Amniotic stem cell (primary cell): ENCODE measurements around the gene MDH1.
A peak's percentile ranks its signal among the peaks of the same experiment; 100 is the strongest.
"Not testable (repeated sequence)": the region's sequence is repeated elsewhere in the genome, so short reads cannot be mapped to it uniquely, and the experiment has no call there.

Experiments
- DNase-seq: peaks from one replicate; lab custom pipeline; 2025; lab: John Stamatoyannopoulos, UW

Gene MDH1

DNA sequence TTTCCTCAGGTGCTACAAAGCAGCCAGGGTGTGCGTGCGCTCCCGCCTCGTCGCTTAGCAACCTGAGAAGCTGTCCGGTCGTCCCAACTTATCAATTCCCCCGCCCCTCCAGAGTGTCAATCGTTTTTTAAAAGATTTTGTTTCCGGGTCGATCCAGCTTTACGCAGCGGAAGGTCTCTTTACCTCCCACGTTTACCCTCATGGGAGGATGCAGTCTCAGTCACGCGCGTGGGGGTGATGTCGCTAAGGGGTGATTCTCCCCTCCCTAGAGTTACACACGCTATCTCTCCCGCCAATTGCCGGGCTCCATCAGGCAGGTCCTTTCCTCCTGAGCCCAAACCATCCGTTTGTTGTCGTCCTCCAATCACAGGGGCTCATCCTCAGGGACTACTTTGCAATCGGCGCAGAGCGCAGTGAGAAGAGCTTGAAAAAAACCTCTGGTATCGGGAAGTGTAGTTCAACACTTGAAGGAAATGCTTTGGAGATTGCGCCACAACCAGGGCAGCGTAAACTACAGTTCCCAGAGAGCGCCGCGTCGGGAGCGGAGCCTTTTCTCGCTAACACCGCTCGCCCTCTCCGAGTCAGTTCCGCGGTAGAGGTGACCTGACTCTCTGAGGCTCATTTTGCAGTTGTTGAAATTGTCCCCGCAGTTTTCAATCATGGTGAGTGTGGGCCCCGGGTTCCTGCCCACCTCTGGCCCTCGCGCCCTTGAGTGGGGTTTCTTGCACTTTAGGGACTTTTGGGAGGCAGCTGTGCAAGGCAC is at the start of gene MDH1, which contains the start of gene WDPCP:
TSS of gene MDH1 (plus strand) at position 579 of the 763 bp plus-strand sequence. CDS start at position 660, 81 bp downstream.
TSS of gene WDPCP (minus strand) at position 93 of the 763 bp plus-strand sequence. CDS start 206 bp downstream, outside the sequence.
- DNase-seq: peak; percentile 98

DNA sequence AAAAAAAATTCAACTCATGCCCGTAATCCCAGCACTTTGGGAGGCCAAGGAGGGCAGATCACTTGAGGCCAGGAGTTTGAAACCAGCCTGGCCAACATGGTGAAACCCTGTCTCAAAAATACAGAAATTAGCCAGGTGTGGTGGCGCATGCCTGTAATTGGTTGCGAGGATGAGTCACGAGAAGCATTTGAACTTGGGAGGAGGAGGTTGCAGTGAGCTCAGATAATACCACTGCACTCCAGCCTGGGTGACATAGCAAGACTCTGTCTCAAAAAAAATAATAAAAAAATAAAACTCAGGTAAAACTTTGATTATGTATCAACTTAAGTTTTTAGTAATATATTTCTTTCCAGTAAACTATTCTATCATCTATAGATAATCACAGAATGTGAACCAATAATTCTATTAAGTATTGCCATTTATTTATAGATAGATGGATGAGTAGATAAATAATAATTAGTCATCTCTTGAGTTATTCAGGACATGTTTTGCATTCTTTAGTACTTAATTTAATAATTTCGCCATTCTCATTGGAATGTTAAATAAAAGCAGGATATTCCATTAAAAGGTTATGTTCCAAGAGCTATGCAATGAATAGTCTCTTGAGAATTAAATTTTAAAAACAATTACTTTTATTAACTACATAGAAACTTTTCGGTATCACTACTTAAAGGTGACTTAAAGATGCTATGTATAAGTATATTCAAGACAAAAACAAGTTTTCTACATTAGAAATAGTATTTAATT is 49.2 kb upstream of the MDH1 start:
- no peak for DNase-seq

DNA sequence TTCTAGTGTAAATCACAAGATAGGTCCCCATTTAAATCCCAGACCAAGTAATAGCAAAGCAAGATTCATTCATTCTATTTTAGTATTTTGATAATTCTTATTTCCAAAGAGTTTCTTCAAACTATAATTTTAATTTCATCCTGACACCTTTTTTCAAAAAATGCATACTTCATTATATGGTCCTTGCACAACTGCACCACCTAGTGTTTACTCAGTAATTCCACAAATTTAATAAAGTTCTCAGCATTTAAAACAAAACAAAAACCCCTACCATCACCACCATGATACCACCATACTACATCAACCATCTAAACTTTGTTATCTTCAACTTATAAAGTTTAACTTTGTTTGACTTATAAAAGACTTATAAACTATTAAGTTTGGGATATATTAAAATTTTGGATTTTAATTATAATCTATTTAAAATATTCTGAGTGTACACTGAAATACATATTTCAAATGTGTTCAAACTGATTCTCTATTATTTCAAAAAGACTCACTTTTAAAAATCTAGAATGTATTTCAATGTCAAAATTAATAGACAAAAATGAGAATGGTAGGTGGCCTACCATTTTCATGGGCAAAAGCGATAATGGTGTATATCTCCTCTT is 44.6 kb upstream of the MDH1 start:
- no peak for DNase-seq

DNA sequence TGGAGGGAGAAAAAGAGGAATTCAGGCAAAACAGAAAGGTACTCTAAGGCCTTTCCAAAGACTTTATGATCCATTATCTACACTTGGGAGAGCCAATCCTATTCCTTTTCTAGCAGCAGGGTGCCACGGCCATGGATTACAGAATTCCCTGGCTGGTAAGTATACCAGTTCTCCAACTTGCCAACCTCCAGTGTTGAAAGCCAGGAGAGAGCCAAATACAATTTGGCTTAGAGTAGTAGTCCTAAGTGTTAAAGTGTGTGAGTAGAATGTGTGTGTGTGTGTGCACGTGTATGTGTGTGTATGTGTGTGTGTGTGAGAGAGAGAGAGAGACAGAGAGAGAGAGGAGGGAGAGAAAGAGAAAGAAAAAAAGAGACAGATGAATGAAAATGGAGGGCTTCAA is 43.7 kb upstream of the MDH1 start:
- DNase-seq: no peak

DNA sequence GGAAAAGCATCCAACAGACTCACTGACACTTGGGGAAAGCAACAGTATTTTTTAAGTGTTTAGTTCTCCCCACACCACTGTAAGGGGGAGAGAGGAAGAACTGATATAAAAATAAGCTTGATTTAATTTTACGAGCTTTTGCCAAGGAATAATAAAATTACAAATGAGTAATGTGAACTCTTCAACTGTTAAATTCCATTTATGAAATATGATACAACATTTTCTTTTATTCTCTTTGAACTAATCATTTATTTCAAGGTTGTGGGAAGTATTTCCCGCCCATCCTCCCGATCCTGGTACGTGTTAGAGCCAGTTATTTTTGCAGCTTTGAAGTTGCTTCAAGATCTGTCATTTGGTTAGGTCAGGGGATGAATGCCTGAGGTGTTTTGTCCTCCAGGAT is 35.7 kb upstream of the MDH1 start:
- no peak for DNase-seq

DNA sequence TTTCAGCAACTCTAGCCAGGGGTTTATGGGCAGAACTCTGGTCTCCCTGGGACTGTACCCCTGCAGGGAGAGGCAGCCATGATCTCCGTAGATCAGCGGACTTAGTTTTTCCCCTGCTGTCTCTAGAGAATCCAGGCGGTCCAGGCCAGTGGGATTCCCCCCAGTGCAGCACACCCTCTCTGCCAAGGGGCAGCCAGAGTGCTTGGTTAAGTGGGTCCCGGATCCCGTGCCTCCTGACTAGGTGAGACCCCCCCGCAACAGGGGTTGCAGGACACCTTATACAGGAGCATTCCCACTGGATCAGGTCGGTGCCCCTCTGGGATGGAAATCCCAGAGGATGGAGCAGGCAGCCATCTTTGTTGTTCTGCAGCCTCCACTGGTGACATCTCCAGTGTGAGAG is 33.5 kb upstream of the MDH1 start:
- no peak for DNase-seq

DNA sequence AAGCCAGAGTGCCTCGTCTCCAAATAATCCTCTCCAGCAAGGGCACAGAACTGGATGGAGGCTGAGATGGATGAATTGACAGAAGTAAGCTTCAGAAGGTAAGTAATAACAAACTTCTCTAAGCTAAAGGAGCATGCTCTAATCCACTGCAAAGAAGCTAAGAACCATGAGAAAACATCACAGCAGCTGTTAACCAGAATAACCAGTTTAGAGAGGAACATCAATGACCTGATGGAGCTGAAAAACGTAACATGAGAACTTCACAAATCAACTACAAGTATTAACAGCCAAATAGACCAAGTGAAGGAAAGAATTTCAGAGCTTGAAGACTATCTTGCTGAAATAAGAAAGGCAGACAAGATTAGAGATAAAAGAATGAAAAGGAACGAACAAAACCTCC is 32.8 kb upstream of the MDH1 start:
- no peak for DNase-seq

DNA sequence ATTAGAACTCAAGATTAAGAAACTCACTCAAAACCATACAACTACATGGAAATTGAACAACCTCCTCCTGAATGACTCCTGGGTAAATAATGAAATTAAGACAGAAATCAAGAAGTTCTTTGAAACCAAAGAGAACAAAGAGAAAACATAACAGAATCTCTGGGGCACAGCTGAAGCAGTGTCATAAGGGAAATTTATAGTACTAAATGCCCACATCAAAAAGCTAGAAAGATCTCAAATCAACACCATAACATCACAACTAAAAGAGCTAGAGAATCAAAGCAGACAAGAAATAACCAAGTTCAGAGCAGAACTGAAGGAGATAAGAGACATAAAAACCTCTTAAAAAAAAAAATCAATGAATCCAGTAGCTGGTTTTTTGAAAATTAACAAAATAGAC is 30.9 kb upstream of the MDH1 start:
- not testable (repeated sequence) for DNase-seq

DNA sequence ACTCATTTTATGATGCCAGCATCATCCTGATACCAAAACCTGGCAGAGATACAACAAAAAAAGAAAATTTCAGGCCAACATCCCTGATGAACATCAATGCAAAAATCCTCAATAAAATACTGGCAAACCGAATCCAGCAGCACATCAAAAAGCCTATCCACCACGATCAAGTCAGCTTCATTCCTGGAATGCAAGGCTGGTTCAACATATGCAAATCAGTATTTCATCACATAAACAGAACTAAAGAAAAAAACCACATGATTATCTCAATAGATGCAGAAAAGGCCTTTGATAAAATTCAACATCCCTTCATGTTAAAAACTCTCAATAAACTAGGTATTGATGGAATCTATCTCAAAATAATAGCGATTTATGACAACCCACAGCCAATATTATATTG is 29.8 kb upstream of the MDH1 start:
- not testable (repeated sequence) for DNase-seq

DNA sequence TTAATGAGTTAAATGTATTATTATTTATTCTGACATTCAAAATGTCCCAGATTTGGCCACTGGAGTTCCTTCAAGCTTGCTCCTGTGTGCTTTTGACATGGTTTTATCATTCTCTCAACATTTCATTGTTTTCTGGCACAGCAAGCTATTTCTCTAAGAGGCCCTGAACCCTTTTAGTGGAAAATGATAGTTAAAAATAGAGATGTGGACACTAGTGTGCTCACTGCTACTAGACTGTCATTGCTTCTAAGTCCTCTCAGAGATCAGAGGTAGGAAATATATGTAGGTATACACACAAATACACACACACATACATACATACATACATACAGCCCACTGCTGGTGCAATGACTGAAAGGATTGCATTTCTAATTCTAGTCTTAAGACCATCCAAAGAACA is 26.0 kb upstream of the MDH1 start:
- DNase-seq: no peak

DNA sequence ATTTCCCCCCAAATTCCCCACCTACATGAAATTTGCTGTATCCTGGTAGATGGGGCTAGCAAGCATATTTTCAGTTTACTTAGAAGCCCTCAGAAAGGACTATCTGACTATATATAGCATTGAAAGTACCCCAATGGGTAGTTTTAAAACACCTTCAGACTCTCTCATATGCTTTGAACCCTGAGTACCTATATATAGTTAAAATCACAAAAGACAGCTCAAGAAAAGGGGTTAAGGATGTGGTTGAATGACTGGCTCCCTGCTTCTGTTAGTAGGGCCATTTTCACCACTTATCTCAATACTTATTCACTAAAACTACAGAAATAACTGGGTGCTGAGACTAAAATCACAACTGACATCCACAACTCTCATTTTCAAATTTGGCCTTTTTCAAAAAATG is 19.0 kb upstream of the MDH1 start:
- no peak for DNase-seq

DNA sequence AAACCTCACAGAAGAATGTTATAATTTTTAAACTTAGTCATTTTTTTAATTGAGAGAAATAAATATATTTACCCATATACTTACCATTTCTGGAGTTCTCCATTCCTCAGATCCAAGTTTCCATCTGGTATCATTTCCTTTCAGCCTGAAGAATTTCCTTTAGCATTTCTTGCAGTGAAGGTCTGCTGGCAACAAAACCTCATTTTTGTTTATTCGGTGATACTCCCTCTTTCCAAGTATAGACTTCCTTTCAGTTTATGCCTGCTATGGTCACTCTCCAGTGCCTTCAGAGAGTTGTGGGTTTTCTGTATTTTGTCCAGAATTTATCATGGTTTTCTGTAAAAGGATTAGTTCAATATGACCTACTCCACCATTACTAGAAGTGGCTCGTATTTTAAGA is 17.5 kb upstream of the MDH1 start:
- DNase-seq: no peak

DNA sequence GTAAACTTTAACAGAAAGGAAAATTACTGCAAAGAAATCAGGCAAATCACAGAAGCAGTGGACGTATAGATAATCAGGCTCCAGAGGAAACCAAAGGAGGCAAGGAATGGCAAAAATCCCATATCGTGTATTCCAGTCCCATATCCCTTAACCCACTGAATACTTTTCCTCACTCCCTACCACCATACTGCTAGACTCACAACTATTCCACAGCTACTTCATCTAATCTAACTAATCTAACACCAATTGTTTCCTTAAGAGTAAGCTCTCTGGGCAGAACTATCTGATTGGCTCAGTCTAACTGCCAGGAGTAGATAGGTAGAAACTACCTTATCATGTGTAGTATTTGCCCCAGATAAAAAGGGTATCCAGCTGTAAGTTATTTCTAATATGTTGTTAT is 16.8 kb upstream of the MDH1 start:
- DNase-seq: no peak

DNA sequence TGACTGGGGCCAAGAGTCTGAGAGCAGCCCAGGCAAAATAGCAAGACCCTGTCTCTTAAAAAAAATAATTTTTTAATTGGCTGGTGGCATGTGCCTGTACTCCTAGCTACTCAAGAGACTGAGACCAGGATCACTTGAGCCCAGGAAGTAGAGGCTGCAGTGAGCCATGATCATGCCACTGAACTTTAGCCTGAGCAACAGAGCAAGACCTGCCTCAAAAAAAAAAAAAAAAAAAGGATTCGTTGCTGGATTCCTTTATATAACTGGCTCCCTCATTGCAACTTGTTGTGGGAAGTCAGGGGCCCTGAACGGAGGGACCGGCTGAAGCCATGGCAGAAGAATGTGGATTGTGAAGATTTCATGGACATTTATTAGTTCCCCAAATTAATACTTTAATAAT is 15.7 kb upstream of the MDH1 start:
- not testable (repeated sequence) for DNase-seq

DNA sequence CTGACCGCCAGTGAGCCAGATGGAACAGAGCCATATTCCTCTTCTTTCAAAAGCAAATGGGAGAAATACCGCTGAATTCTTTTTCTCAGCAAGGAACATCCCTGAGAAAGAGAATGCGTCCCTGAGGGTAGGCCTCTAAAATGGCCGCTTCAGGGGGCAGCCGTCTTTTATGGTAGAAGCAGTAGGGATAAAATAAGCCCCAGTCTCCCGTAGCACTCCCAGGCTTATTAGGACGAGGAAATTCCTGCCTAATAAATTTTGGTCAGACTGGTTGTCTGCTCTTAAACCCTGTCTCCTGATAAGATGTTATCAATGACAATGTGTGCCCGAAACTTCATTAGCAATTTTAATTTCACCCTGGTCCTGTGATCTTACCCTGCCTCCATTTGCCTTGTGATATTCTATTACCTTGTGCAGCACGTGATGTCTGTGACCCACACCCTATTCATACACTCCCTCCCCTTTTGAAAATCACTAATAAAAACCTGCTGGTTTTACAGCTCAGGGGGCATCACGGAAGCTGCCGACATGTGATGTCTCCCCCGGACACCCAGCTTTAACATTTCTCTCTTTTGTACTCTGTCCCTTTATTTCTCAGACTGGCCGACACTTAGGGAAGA is 14.9 kb upstream of the MDH1 start:
- DNase-seq: not testable (repeated sequence)

DNA sequence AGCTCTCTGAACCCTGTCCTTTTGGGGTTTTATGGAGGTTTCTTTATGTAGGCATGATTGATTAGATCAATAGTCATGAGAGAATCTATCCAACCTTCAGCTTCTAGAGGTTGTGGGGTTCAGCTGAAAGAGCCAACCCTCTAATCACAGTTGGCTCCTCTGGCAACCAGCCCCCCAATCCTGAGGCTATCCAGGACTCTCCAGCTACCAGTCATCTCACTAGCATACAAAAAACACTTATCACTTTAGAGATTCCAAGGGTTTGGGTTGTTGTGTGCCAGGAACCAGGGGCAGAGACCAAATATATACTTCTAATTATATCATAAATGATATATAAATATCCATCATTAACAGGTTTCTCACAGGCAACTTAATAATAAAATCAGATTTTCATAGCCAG is 12.2 kb upstream of the MDH1 start:
- no peak for DNase-seq

DNA sequence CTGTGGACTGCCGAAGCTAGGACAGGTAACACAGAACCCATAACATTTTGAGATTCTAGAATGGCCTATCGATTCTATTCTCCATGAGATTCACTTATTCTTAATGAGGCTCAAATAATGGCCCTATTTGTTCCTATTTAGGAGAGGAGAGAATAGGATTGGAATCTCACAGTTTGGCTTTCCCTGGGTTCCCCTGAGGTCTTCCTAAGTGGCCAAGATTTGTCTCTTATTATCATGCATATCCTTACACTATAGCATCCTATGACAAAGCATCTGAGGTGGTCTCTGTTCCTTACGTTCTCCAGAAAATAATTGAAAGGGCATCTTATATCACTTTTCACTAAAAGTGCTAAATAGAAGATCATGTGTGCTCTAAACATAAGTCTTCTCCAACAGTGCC is 10.0 kb upstream of the MDH1 start:
- no peak for DNase-seq

DNA sequence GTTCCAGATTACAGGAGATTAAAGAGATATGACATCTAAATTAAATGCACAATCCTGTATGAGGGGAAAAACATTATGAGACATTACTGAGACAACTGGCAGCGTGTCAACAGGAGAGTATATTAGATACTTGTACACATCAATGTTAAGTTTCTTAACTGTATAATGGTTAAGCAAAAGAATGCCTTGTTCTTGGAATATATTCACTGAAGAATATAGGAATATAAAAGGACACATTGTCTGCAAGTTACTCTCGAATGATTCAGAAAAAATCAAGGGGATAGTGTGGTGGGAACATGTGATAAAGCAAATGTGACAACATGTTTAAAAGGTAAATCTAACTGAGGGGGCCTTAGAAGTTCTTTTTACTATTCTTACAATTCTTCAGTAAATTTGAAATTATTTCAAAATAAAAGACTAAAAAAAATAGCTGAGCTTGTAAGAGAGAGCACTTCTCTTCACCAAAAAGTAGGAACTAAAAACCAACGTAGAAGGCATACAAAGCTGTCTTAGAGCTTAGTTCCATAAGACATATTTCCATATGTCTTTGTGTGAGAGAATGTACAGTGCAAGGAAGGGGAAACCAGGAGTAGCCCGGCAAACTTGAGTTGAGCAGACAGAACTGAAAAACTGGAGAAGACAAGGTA is 8.0 kb upstream of the MDH1 start:
- DNase-seq: no peak

DNA sequence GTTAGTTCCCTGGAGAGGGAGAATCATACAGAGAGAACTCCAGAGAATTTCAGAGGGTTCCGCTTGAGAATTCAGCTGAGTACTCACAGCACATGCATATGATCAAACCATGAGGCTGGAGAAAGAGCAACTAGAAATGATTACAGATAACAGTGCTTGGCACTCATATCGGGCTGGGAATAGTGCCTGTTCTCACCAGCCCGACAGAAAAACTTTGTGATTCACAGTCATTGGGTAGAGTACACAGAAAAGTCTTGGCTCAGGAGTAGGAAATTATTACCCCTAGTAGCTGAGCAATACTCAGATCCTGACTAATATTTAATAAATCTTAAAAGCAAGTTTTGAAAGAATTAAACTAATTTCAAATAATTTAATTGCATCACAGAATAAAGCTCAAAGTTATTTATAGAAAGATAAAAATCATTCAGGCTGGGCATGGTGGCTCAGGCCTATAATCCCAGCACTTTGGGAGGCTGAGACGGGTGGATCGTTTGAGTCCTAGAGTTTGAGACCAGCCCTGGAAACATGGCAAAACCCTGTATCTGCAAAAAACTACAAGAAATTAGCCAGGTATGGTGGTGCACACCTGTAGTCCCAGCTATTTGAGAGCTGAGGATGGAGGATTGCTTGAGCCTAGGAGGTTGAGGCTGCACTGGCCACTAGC is 7.3 kb upstream of the MDH1 start:
- no peak for DNase-seq

DNA sequence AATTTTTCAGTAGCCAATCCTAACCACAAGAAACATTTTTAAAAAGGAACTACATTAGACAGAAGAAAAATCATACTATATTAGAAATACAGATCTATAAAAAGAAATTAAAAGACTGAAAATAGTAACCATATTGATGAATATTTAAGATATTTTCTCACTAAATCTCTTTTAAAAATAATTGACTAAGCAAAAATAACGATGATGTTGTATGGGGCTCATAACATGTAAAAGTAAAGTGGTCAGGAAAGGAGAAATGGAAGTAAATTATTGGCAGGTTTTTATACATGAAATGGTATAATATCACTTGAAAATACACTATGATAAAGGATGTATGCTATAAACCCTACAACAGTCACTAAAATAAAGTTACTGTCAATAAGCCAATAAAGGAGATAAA is 5.9 kb upstream of the MDH1 start:
- DNase-seq: no peak

DNA sequence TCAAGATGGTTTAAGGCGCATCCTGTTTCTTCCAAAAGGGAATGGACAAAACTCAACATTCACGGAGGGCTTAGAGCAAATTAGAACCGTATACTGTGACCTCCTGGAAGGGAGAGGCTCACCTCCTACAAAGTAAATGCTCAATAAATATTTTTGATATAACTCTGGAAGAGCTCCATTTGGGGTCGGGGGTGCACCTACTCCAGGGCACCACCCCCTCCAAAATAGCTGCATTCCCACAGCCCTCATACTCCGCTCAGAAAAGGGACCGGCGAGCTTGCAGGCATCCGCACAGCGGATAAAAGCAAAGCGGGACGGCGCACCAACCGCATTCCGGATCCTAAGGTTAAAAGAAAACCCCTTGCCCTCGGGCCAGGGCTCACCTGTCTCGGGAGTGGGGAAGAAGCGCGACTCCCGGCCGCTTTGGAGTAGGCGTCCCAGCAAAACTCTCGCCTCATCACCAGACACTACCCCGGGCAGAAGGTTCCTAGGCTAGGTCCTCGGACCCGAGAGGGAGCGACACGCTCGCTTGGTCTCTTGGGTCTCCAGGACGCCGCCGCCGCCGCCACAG is 864 bp upstream of the MDH1 start:
- DNase-seq: no peak
